Hematopoietic multipotent progenitor cell treated with erythropoietin and hydrocortisone succinate and interleukin-3 and kit ligand, for 8 days (in vitro differentiated cells): ENCODE data around the gene OTOG.

Experiments
- DNase-seq: peaks from one replicate; pipeline ENCODE4 v3.0.0-alpha.2; 2015

OTOG gene

DNA sequence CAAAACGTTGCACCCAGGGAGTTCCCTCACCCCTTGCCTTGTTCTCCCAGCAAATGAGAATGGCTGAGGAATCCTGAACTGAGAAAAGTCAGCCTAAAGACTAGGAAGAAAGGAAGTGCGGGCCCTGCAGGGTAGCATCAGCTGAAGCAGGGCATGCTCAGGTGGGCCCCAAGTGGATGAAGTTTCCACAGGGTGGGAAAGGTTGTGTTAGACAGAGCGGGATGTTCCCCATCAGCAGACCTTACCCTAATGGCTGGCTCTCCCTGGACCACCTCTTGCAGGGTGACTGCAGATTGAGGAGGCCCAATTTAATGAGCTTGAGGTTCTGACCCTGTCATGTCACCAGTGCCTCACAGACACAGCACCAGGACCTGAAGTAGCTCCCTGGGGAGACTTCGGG lies 90.8 kb downstream of the OTOG start:
- DNase-seq = no peak

DNA sequence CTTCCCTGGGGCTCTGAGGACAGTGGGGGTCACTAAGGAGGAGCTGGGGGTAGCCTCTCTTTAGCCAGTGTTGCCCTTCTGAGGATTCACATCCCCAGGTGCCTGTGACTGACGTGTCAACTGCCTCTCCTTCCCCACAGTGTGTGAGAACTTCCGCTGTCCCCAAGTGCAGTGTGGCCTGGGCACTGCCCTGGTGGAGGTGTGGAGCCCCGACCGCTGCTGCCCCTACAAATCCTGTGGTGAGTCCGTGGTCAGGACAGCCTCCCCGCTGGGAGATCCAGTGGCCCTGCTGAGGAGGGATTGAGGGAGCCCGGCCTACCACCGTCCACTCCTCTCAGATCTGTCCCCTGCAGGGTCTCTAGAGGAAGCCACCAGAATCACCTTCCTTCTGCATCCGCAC lies 91.3 kb downstream of the OTOG start:
- no peak for DNase-seq

DNA sequence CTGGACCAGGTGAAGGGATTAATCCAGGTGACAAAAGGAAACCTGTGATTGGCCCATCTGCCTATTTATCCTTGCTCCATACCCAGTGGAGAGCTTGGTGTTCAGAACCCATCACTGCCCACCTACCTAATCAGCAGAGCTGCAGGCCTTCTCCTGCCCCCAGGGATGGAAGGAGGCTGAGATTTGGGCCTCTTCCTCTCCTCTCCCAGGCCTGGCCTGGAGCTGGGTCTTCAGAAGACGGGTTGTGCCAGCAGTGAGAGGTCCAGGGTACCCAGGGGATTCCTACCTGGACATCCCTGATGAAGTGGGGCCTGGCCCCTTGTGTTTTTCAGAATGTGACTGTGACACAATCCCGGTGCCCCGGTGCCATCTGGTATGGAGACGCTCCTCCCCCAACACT lies 92.0 kb downstream of the OTOG start:
- DNase-seq = no peak

DNA sequence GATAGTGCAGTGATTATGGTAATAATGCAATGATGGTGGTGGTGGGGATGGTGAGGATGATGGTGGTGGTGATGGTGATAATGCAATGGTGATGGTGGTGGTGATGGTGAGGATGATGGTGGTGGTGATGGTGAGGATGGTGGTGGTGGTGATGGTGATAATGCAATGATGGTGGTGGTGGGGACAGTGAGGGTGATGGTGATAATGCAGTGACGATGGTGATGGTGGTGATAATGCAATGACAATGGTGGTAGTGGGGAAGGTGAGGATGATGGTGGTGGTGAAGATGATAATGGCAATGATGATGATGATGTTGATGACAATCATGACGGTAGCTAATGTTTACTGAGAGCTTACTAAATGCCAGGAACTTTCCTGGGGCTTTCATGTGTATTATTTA lies 92.7 kb downstream of the OTOG start:
- DNase-seq = no peak

DNA sequence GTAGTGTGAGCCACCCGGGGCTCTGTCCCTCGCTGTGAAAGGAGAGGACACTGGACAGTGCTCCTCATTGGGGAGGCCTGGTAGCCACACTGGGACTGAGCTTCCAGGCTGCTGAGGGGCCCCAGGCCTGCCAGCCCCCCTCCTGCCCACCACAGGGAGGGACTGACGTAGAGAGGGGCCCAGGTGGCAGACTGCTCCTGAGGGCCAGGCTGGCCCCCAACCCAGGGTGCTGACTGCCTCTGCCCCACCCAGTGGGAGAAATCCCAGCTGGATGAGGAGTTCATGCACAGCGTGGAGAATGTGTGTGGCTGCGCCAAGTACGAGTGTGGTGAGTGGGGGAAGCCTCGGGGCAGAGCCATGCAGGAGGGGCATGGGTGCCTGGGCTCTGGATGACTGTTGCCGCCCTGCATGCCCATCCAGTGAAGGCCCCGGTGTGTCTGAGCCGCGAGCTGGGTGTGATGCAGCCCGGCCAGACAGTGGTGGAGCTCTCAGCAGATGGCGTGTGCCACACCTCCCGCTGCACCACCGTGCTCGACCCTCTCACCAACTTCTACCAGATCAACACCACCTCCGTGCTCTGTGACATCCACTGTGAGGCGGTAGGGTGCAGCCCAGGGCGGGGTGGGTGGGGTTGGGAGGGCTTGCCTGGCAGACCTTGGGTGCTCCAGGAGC lies 93.6 kb downstream of the OTOG start:
- DNase-seq = no peak

DNA sequence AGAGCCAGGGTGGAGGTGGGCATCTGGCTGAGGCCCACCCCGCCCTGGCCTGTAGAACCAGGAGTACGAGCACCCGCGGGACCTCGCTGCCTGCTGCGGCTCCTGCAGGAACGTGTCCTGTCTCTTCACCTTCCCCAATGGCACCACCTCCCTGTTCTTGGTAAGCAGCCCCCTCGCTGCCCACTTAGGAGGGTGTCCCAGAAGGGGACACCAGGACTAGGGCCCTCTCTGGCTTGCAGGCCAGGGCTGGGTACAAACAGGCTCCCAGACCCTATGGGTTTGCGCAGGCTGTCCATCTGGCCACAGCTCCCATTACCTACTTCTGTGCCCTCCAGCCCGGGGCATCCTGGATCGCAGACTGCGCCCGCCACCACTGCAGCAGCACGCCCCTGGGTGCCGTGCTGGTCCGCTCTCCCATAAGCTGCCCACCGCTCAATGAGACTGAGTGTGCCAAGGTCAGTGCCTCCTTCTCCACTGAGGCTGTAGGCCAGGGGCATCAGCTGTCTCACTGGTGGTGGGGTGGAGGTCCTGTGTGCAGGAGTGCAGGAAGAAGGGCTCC lies 94.8 kb downstream of the OTOG start:
- no peak for DNase-seq

DNA sequence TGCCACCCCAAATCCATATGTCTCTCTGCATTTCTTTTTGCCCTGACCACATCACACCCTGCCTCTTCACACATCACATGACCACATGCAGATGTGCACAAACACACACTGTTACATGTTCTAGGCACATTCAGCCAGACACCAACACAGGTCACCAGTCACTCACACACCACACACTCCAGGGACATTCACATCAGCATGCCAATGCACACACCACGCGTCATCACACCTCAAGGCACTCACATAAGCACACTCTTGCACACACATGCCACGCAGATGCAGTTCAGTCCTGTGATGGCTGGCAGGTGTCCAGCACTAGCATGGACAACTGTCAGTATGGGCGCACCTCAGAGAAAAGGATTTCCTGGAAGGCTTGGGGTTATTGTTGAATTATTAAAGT lies 95.3 kb downstream of the OTOG start:
- DNase-seq = no peak

DNA sequence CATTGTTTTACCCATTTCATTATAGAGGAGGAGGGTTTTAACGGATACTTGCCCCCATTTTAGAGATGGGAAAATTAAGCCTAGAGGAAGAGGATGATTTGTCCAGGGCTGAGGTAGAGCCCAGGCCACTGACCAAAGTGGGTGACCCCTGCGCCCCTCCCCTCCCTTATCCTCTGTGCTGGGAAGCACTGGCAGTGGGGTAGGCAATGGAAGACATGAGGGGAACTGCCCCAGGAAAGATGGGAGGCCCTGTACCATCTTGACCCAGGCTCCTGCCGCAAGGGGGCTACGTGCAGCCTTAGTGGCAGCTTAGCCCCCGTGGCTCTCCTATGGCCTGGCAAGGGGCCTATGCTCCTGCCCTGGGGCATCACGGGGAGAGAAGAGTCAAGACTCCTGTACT lies 95.9 kb downstream of the OTOG start:
- DNase-seq = no peak

DNA sequence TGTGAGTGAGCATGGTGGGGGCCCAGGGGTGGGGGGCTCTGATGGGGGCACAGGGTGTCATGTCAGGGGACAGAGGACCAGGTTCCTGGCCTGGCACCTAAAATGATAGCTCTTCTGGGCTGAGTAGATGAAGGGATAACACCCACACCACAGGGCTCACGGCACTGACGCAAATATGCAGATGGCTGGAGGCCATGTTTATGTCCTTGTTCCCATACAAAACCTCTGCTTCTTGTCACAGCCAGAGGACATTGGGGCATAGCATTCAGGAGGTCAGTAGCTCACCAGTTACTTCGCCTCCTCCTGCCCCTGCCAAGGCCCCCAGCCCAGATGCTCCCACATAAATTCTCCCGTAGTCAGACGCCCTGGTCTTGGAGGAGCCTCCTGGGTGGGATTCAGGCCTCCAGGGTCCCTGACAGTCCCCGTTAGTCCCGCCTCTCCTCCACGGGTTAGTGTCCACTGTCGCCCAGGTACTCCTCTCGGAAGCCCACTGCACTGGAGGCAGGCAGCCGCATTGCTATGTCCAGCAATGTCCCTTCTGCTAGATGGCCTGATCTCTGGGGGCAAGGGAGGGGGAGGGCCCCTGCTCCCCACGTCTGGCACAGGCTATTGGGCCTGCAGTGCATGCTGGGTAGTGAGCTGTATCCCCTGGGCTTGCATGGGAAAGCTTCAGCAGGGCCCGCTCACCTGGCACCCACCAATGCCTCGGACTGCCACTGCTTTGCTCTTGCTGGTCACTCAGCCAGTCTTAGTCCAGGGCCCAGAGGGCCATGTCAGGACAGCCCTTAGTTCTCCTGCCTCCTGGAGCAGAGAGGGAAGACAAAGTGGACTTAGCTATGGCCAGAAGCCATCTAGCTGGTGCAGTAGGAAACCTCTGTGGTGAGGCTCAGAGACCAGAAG lies 96.7 kb downstream of the OTOG start:
- DNase-seq = no peak

DNA sequence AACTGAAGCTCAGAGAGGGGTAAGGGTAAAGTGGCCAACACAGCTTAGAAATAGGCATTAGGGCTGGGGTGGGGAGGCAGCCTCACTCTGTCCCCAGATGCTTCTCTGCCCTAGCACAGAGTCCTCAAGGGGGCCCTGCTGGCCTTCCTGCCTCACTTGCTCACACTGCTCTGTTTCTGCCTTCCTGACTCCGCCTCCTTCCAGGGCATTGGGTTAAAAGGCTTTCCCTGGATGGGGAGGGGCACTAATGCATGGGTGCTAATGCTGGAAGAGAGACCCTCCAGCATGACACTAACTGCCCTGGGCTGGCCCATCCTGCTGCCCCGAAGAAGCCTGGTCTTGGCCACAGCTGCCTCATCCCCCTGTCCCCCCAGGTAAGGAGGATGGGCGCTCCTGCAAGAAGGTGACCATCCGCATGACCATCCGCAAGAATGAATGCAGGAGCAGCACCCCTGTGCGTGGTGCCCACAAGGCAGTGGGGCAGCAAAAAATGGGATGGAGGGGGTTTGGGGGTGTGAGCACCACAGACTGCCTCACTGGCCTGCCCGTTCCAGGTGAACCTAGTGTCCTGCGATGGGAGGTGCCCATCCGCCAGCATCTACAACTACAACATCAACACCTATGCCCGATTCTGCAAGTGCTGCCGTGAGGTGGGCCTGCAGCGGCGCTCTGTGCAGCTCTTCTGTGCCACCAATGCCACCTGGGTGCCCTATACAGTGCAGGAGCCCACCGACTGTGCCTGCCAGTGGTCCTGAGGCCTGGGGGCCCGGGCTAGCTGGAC lies 98.3 kb downstream of the OTOG start:
- DNase-seq = no peak

DNA sequence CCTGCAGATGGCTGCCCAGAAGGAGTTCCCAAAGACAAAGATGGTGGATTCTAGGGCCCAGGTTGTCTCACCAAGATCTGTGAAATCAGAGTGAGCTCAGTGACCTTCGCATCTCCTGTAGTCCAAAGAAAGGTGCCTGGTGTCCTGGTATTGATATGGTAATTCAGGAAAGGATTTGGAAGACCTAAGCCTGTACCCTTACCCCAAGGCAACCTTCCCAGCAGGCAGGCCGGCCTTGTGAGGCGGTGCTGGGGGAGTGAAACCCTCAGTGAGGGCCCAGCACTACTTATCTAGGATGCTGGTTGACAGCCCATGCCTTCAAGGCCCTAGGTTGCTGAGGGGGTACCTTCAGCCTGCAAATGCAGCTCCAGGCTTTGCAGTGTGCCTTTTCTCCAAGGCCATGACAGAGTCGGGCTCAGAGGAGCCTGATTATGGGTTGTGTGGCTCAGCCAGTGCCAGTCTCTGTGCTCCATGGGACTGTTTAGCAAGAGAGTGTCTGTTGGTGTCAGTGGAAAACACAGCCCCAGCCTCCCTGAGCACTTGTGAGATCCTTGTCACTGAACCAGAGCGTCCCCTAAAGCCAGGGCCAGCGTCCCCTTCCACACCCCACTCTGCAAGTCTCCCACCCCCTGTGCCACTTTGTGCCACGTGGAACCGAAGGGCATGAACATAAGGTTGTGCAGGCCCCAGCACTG lies 99.5 kb downstream of the OTOG start:
- DNase-seq = no peak

DNA sequence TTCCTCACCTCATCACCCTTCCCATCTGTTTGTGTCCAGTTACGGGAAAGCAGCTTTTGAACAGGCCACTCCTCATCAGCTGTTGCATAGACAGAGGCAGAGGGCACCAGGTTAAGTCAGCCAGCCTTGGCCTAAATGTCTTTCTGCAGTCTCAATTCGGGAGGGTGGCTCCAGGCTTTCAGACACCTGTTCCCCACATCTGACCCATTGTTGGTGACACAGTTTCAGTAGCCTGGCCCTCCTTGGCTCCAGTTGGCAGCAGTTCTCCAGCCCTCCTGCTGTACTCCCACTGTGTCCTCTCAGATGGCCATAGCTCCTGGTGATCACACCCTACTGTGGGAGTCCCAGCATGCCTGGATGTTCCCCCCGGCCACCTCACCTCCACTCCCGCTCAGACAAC lies 101.5 kb downstream of the OTOG start:
- no peak for DNase-seq

DNA sequence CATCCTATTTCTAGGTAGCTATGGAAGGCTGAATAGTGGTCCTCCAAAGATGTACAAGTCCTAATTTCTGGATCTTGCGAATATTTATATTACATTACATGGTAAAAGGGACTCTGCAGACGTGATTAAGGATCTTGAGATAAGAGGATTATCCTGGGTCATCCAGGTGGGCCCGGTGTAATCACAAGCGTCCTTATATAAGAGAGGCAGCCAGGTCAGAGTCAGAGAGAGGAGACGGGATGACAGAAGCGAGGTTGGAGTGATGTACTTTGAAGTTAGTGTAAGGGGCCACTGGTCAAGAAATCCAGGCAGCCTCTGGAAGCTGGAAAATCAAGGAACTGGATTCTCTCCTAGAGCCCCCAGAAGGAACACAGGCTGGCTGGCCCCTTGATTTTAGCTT lies 102.2 kb downstream of the OTOG start:
- DNase-seq = no peak

DNA sequence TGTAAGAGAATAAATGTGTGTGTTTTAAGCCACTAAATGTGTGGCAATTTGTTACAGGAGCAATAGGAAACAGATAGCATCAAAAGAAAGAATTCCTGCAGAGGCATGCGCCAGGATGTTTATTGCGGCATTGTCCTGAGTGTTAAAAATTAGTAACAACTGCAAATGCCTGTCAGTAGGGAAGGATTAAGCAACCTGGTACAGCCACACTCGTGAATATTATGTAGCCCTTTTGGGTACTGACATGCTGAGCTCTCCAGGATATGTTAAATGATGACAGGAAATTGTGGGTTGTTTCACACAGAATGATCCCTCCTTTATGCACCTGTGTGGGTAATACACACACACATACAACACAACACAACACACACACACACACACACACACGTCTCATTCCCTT lies 102.6 kb downstream of the OTOG start:
- no peak for DNase-seq

DNA sequence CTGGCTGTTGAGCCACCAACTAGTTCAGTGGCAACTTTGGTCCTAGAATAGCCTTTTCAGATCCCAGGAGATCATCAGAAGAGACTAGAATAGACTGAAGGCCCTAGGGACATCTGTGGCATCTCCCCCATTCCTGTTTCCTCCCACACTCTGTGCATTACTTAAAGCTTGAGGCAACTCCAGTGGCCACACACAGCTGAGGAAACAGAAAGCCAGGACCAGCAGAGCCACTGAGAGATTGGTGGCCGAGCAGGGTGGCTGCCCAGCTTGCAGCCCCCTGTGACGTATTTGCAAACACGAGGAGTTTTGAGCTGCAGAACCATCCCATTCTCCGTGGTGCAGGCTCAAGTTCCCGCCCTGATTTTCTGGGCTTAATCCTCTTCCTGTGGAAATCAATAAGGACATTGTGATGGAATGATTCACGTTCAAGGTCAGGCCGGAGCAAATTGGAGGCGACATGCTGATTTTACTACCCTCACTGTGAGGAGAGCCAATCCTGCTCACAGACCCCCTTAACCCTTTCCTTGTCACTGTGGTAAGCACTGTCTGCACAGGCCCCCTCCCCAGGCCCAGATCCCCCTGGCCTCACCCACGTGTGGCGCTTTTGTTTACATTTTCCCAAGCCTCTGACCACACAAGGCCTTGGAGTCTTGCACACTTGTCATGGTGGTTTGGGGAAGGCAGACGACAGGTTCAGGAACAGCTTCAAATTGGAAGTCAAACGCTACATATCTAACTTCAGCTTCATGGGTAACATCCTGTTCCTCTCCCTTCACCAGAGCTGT lies 103.3 kb downstream of the OTOG start:
- no peak for DNase-seq

DNA sequence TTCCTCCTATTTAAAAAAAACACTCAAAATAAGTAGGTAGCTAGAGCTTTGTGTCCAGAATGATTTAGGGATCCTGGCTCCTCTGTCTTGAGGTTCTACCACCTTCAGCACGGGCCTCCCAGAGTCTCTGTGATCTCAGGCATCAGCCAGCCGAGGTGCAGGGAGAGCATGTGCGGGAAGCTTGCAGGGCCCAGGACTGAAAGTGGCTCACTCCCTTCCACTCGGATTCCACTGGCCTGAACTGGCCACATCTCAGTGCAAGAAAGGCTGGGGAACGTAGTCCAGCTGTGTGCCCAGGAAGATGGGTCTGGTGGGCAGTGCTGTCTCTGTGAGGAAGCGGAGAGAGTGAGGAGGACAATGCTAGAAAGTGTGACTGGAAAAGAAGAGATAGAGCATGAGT lies 104.0 kb downstream of the OTOG start:
- no peak for DNase-seq

DNA sequence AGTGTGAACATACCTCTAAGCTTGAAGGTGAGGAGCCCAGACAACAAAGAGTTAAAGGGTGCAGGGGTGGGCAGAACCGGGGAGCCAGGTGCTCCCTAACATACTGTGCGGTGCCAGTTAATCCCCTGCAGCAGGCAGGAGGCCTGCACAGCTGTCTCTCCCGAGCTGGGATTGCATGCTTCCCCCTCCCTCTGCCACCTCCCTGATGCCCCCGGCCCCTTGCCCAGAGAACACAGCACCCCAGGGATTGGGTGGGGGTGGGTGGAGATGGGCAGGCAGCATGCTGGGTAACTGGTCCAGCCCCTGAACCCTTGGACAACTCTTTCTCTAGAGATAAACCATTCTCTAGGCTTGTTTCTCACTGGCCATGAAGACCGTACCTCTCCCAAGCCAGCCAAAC lies 104.6 kb downstream of the OTOG start:
- no peak for DNase-seq

DNA sequence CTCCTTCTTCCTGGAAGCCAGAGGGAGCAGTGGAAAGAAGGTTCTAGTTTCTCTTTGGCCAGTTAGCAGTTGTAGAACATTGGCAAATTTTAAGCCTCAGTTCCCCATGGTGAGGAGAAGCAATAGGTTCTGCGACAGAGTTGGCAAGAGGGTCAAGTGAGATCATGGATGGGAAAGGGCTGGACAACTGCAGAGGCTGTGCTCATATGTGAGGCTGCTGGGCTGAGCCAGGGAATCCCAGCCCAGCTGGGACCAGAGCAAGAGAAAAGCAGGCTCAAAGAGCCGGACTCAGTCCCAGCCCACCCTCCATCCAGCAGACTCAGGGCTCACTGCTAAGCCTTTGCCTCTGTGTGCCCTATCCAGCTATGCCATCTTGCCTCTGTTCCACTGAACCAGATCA lies 105.5 kb downstream of the OTOG start:
- DNase-seq = no peak

DNA sequence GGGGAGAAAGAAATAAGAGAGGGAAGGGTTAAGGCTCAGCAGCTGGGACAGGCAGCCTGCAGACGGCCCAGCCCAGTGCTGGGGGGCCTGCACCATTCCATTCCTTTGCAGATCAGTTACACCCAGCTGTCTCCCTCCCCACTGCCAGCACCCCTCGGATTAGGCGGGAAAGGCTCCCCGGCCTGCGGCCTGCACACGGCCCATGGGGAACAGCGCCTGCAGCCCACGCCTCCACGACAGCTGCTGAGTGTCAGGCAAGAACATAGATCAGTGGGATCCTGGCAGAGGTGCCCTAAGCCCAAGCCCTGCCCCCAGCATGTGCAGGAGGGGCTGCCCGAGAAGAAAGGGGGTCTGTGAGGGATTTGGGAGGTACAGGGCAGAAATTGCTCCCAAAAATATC lies 106.6 kb downstream of the OTOG start:
- no peak for DNase-seq

DNA sequence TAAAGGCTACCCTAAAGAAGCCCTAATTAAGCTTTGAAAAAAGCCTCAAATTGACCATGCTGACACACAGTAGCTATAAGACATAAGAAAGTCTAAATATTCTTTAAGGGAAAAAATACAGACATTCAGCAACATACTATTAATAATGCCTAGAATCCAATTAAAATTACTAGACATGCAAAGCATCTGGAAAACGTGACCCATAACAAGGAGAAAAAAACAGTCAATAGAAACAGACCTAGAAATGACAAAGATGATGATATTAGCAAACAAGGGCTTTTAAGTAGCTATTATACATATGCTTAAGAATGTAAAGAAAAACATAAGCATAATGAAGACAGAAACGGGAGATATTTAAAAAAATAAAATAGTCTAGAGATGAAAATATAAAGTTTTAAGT lies 108.6 kb downstream of the OTOG start:
- DNase-seq = no peak

DNA sequence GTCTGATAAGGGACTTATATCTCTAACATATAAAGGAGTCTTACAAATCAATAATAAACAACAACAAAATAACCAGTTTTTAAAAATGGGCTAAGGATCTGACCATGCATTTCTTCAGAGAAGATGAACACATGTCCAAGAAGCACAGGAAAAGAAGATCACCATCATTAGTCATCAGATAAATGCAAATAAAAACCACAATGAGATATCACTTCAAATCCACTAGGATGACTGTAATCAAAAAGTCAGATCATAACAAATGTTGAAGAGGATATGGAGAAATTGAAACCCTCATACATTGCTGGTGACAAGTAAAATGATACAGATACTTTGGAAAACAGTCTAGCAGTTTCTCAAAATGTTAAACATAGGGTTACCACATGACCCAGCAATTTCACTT lies 111.2 kb downstream of the OTOG start:
- DNase-seq = no peak

DNA sequence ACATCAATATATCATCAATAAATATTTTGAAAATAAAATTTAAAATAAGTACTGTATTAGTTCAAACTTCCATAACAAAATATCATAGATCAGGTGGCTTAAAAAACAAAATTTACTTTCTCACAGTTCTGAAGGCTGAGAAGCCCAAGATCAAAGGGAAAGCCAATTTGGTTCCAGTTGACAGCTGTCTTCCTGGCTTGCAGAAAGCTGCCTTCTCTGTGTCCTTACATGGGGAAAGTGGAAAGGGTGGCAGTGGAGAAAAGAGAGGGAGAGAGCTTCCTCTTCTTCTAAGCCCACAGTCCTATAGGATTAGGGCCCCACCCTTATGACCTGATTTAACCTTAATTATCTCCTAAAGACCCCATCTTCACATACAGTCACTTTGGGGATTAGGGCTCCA lies 121.1 kb downstream of the OTOG start:
- DNase-seq = no peak
